ENCODE data around the gene GXYLT1.

GRCh38 chr12:42056130-42056529 lies 88.5 kb downstream of the GXYLT1 start:
- TF ChIP-seq POLR2A (IDR thresholded peaks at IDR 0.05) (no peak), CTCF (IDR thresholded peaks at IDR 0.05) (no peak)

Measured in heart left ventricle (tissue), 13 donors.